ENCODE results near the gene TMA7B.

GRCh38 chr22:40001800-40002577 is 41.8 kb downstream of the TMA7B start:
- TF ChIP-seq CTCF (IDR thresholded peaks at IDR 0.05) (no peak), EZH2 (IDR thresholded peaks at IDR 0.05; ENCODE audit: borderline replicate concordance, insufficient read depth, low read depth, low read length, poor library complexity, severe bottlenecking) (no peak)

All from B cell (primary cell).